Inflammatory macrophage treated with lipopolysaccharide for 1 hour (primary cell): Measurements from ENCODE around the gene GNB1.
A peak's percentile ranks its signal among the peaks of the same experiment; 100 is the strongest.
"Not testable (repeated sequence)": the region's sequence is repeated elsewhere in the genome, so short reads cannot be mapped to it uniquely, and the experiment has no call there.

Experiments used
- DNase-seq, 2 donors: peaks; one replicate each; pipeline ENCODE4 v3.0.0-alpha.2; 2020 to 2022

The GNB1 gene

GRCh38 chr1:1857096-1857703, 33.7 kb downstream of the GNB1 start:
- peak in 1 of 2 donors; percentile 21 for DNase-seq

DNA sequence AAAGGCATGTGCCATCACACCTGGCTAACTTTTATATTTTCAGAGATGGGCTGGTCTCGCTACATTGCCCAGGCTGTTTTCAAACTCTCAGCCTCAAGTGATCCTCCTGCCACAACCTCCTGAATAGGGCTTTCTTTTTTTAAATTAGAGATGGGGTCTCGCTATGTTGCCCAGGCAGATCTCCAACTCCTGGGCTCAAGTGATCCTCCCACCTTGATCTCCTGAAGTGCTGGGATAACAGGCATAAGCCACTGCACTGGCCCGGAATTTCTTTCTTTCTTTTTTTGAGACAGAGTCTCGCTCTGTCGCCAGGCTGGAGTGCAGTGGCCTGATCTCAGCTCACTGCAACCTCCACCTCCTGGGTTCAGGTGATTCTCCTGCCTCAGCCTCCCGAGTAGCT, 34.7 kb downstream of the GNB1 start:
- DNase-seq, result not testable (repeated sequence)

DNA sequence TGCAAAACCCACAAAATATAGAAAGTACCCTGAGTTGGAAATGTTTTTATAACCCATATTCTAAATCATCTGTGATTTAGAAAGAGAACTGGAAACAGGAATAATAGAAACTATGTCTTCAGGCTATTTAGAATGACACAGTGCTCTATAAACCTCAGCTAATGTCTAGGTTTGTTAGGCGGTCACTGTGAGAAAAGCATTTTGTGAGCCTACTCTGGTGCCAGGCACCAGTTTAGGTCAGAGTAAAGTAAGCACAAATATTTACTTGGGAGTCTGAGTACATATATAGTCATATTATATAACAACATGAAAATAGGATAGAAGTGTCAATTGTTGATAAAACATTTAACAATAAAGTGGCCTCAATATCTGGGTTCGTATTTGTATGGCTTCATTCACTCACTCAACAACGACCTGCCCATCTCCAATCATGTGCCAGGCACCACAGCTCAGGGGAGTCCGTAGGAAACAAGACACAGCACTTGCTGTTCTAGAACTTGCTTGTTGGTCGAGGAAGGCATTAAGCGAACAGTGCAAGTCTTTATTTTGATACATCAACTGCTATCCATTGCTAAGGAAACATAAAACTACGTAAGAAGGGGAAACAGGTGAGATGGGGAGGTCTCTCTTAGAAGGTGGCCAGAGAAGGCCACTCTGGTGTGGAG, 37.2 kb downstream of the GNB1 start:
- DNase-seq, result no peak

DNA sequence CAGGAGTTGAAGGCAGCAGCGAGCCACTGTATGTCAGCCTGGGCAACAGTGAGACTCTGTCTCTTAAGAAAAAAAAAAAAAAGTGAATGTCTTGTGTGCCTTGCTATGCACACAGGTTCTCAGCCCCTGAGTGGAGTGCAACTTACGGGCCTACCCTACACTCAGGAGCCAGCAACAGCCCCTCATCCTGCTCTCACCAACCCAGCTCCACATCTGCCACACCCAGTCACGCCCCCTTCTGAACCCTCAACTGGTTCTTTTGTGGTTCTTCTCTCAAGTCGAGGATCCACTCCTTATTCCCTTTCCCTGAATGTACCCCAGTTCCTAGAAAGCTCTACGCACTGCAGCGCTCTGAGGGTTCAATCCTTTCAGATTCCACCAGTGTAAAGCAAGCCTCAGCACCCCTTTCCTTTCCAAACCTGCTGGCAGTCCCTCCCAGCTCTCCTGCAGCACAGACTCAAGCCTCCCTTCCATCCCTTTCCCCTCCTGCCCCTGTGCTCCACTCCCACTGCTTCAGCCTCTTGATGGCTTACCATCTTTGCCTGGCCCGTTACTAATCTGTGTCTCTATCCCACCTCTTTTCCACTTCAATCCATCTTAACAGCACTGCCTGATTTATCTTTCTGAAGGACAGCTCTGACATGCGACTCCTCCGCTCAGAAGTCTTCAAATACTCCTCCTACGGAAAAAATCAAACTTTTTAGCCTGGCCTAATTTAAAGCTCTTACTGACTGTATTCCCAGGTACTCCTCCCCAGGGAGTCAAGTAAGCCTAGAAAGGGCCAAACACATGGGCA, 38.1 kb downstream of the GNB1 start:
- no peak for DNase-seq

DNA sequence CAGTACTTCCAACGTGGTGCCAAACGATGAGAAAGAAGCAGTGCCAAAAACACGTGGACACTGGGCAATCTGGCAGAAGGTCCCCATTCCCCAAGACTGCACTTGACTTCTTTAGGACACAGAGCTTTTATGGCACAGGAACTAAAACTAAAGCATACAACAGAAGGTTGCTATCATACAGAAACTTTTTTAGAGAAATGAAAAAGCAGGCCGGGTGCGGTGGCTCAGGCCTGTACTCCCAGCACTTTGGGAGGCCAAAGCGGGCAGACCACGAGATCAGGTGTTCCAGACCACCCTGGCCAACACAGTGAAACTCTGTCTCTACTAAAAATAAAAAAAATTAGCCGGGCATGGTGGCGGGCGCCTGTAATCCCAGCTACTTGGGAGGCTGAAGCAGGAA, 43.0 kb downstream of the GNB1 start:
- DNase-seq, result no peak

DNA sequence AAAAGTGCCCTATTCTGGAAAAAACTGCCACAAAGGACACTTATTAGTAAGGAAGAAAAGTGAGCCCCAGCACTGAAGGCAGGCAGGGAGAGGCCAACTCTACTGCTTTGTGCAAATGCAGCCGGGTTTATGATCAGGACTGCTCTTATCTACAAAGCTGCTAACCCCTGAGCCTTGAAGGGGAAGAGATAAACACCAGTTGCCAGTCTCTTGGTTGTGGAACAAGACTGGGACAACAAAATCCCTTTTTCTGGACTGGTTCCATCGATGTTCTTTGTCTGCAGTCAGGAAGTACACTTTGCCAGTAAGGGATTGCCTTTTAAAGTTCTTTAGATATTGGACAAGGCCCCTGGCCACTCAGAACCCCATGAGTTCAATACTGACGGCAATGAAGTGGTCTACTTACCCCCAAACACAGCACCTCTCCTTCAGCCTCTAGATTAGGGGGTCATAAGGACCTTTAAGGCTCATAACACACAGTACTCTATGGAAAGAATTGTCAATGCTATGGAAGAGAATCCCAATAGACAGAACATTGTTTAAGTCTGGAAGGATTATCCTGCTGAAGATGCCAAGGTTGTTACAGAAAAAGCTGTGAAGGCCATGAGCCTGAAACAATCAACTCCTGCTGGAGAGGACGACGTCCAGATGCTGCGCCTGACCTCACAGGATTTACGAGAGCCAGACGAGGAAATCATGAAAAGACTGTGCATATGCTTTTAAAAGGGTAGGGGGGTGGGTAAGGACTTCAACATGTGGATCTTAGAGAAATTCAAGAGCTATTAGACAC, 43.6 kb downstream of the GNB1 start:
- no peak for DNase-seq

- DNase-seq, result no peak
These were observed 44.4 kb downstream of the GNB1 start for GRCh38 chr1:1846386-1846918.

- no peak for DNase-seq
These were observed 48.3 kb downstream of the GNB1 start for GRCh38 chr1:1842360-1843146.

GRCh38 chr1:1841575-1841995, 49.3 kb downstream of the GNB1 start:
- DNase-seq, result peak; percentile 47 to 55

- no peak for DNase-seq
These were observed 51.4 kb downstream of the GNB1 start for GRCh38 chr1:1839311-1839965.

- DNase-seq, result no peak
These were observed 54.8 kb downstream of the GNB1 start for GRCh38 chr1:1836119-1836518.

GRCh38 chr1:1835546-1835945, 55.3 kb downstream of the GNB1 start:
- no peak for DNase-seq

- no peak for DNase-seq
These were observed 57.0 kb downstream of the GNB1 start for GRCh38 chr1:1833916-1834325.

GRCh38 chr1:1833456-1833855, 57.4 kb downstream of the GNB1 start:
- DNase-seq, result no peak

DNA sequence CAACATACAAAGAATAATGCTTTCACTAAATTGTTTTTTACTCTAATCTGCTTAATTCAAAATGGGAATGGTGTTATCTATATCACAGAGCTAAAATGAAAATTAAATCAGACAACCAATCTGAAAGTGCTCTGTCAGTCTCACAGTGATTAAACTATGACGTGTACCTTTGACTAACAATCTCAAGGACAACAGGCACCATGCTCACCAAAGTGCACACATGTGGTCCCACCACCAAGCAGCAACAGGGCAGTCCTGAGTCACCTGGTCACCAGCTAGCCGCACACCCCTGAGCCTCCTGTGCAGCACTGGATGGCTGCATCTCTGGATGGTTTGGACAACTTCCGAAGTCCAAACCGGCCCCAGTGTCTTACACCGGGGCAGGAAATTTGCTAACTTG, 58.1 kb downstream of the GNB1 start:
- DNase-seq, result no peak

- no peak for DNase-seq
These were observed 58.7 kb downstream of the GNB1 start for GRCh38 chr1:1832166-1832565.

DNA sequence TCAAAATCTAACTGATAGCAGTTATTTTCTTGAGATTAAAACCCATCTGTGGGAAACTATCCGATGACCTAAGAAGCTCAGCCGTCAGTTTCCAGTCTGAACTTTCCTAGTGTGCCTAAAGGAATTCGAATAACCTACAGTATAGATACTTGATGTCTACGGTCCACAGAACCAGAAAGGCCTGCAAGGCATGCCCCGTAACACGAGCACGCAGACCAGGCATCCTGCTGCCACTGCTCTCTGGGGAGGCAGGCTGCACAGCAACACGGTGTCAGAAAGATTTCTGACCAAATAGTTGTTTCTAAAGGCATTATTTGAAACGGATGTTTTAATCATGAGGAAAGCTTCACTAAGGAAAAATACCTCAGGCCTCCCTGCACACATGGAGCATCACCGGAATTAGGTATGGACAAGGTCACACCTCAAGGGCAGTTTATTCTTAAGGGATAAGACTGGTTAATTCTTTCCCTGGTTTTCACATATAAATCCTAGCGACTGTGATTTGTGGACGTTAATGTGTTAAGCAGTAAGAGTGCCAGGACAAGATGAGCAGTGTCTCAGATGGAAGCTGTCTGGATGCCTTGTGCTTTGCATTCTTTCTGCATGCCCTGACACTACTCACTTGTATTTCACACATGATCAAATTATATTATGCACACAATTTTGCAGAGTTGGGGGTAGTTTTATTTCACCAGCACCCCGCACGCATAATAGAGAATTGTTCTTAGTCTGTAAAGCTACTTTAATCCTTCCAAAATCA, 63.6 kb downstream of the GNB1 start:
- no peak for DNase-seq

GRCh38 chr1:1826356-1827088, 64.4 kb downstream of the GNB1 start:
- no peak for DNase-seq

- no peak for DNase-seq
These were observed 65.7 kb downstream of the GNB1 start for GRCh38 chr1:1825217-1825616.

DNA sequence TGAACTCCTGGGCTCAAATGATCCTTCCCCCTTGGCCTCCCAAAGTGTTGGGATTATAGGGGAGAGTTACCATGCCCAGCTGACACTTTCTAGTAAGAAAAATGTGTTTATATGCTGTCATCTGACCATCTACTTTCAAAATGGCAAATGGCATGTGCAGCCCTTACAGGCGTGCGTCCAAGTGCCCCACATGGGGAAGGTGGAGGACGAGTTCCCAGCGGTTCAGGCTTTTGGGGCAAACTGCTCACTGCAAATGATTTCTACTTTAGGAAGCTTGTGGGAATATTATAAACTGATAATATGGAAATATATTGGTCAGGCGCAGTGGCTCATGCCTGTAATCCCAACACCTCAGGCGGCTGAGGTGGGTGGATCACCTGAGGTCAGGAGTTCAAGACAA, 71.1 kb downstream of the GNB1 start:
- DNase-seq, result no peak
